Middle frontal gyrus (tissue), 1 donor: ENCODE data around the gene CLEC16A.
"Not testable (repeated sequence)": the region's sequence is repeated elsewhere in the genome, so short reads cannot be mapped to it uniquely, and the experiment has no call there.

Source experiments
- DNase-seq: peaks from one replicate; pipeline ENCODE4 v3.0.0-alpha.2; 2015; ENCODE audit warnings: low spot score; ENCODE audit errors: extremely low spot score

CLEC16A gene

DNA sequence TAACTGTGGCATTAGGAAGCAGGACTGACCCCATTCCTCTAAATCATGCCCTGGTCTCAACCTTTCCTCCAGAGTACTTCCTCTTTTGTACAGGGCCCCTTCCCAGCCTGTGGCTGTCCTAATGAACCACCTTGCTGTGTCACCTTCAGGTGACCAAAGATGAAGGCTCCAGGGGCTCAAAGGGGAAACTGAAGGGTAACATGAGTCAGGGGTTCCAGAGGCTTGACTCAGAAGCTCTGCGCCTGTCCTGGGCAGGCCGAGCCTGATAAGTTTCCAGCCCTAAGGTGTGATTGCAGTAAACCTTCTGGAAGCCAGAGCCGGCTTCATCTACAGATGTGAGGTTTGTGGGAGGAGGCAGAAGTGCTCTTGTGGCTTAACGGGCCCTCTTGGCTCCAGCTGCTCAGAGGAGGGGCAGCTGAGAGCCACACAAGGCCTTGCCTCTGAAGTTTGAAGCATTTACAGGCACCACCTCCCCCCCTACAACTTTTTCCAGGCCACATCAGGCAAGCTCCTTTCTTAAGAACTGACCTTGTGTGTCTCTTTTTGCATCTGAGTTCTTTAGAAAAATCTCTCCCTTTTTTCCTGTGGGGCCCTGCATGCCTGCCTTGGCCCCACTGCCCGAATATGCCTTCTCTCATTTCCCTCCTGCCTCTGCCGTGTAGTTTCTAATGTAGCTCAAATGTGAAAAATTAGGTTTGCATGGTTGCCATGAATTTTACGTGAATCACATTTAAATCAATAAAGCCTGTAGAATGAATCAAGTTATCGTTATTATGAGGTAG is 149.9 kb downstream of the CLEC16A start:
- DNase-seq, result no peak

DNA sequence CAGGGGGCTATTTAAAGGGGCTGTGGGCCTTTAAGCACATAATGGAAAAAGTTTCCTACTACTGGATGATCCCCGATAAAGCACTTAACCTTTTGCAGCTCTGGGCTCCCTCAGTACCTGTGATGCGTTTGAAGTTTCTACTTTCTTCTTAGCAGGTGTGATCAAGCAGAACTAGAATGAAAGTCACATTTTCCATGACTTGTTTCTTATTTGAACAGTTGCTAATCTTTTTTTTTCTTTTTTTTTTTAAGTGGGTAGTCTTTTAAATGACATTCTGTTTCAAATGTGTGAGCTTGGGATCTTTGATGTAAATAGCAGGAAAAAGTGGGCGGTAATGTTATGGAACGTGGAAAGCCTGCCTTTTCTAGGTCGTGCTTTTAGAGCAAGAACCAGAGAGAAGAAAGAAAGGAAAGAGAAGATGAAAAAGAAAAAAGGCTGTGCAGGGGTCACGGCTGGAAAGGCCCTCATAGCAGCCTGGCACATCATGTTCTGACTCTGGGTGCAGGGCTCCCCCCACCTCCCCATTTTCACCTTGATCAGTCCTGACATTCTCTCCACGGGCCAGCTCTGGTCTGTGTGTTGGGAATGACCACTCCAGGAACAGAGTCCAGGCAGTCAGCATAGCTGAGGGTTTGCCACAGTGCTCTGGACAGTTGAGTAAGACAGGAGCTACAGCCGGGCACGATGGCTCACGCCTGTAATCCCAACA is 150.6 kb downstream of the CLEC16A start:
- DNase-seq, result no peak

DNA sequence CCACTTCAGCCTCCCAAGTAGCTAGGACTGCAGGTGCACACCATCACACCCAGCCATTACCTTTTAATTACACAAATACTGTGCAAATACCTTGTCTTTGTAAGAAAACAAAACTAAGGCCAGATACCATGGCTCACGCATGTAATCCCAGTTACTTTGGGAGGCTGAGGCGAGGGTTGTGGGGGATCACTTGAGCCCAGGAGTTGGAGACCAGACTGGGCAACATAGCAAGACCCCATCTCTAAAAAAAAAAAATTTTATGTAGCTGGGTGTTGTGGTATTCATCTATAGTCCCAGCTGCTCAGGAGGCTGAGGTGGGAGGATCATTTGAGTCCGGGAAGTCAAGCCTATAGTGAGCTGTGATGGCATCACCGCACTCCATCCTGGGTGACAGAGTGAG is 151.6 kb downstream of the CLEC16A start:
- no peak for DNase-seq

DNA sequence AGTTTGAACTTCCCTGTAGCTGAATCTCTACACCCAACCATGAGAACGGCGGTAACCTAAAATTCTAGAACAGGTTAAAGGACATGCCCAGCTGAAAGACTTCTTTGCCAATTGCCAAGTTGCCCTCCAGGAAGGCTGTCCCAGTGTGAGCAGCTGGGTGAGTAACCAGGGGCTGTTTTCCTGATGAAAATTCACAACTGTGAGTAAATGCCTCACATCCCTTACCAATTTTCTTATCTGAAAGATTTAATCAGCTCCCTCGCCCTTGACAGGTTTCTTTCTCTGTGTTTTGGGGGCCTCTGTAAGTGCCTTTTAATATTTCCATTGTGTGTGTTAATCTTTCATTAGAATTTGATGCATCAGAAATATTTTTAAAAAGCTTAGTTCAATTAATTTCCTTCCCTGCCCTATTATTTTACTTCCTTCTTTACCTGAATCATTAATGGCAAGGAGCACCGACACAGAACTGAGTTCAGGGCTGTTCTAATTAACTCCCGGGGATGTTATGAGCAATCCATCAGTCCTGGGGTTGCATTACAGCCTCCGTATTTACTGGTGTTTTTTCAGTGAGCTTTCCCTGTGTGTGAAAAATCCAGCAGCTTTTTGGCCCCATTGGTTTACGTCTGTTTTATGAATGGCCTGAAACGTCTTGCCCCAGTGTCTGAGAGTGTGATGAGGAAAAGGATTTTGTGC is 152.9 kb downstream of the CLEC16A start:
- DNase-seq, result no peak

DNA sequence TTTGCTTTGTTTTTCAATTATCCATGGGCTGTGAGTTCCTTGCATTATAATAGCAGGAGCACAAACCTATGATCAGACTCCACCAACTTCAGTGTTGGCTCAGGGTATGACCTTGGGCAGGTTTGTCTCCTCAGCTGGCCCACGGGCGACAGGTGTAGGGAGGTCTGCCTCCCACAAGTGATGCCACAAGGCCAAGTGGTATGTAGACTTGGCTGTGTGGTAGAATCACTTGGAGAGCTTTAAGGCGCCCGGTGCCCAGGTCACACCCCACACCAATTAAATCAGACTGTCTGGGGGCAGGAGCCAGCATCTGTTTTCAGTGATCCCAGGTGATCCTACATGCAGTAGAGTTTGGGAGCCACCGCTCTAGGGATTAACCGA is 153.4 kb downstream of the CLEC16A start:
- no peak for DNase-seq

DNA sequence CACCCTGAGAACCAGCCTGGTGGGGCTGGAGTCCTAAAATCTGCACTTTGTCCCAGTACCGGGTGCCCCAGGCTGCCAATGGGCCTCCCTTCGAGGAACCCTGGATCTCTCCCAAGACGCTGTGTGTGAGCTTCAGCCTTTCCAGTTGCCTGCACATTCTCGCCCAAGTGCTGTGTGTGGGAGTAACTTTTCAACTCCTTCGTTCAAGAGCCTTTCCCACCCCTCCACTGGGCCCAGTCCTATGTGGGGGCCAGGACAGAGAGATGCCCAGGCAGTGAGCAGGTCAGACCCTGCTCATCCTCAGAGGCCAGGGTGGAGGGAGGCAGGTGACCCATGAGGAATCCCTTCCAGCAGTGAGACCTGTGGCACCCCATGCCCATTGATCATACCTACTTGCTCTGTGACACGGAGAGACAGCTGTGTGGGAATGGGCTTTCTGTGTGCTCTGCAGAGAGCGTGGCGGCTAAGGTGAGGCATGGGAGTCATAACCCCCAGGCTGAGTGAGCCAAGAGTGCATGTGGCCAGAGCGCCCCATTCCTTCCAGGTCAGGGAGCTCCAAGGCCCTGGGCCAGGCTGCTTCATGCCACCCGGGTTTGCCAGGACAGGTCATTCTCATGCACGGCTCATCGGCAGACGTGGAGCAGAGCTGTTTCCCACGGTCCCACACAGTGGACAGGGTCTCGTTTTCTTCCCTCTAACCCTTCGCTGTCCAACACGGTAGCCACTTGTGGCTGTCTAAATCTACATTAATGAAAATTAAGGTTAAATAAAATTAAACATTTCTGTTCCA is 154.4 kb downstream of the CLEC16A start:
- no peak for DNase-seq

DNA sequence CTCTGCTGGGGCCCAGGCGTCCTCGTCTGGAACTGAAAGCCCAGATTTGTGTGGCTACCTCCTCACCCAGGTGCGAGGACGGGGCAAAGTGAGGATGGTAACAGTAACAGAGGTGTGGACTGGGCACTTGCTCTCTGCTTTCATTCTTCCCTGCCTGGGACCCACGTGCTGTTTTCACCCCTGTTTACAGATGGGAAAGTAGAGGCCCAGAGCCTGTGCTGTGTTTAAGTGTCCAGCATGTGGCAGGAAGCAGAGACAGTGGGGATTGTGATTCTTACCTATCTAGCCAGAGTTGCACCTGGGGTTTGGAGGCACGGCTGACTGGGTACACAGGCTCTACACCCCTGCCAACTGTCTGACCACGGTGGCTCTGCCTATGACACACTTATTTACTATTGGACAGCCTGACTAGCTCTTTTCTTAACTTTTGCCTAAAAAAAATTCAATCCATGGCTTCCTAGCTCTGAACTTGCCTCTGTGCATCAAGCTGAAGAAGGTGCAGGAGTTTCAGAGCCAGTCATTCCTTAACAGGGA is 155.4 kb downstream of the CLEC16A start:
- no peak for DNase-seq

- no peak for DNase-seq
Observed at GRCh38 chr16:11100239-11100750, 155.9 kb downstream of the CLEC16A start.

DNA sequence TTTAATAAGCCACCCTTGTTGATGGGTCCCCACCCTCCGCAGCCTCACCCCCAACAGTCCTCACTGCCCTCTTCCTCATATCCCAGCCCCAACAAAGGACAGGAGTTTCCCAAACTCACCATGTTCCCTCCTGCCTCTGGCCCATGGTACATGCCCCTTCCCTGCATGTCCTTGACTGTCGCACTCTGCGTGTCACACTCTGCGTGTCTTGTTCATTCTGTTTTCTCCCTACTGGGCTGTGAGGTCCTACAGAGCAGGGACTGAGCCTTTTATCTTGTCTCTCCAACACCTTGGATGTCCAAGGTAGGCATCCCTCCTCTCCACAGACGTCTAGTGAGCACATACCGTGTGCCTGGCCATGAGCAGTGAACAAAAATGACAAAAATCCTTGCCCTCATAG is 156.9 kb downstream of the CLEC16A start:
- DNase-seq, result no peak

GRCh38 chr16:11101695-11102522 is 157.5 kb downstream of the CLEC16A start:
- no peak for DNase-seq

GRCh38 chr16:11102523-11102898 is 158.1 kb downstream of the CLEC16A start:
- DNase-seq, result no peak

DNA sequence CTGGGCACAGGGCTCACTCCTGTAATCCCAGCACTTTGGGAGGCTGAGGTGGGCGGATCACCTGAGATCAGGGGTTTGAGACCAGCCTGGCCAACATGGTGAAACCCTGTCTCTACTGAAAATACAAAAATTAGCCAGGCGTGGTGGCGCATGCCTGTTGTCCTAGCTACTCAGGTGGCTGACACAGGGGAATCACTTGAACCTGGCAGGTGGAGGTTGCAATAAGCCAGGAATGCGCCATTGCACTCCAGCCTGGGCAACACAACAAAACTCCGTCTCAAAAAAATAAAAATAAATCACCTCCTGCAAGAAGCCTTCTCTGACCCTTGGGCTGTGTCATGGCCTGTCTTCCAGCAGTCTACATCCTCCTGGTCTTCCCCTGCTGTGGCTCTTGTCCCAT is 158.9 kb downstream of the CLEC16A start:
- not testable (repeated sequence) for DNase-seq

DNA sequence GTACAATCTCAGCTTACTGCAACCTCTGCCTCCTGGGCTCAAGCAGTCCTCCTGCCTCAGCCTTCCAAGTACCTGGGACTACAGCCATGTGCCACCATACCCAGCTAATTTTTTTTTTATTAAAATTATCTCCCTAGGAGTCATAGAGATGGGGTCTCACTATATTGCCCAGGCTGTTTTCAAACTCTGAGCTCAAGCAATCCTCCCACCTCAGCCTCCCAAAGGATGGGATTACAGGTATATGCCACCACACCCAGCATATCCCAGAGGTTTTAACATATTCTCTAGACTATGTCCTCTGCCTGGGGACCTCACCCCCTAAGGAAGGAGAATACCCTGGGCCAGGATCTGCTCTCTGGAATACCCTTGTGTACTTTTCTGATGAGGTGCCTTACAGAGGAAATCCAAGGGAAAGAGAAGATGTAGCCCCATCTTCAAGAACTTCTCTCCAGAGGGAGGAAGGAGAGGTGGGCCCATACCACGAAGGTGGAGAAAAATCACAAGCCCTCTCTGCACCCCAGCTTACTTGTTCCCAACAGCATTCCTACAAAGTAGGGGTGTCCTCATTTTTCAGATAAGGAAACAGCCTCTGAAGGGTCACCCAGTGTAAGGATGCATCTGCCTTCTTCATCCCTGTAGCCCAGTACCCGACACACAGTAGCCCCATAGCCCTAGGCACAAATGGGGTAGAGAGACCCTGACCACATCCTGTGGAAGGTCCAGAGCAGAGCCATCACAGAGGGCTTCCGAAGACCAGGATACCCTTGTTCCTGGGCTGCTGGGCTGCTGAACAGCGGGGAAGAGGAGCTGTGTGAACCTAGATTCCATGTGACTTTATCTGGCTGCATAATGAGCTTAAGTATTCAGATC is 160.0 kb downstream of the CLEC16A start:
- DNase-seq, result no peak

DNA sequence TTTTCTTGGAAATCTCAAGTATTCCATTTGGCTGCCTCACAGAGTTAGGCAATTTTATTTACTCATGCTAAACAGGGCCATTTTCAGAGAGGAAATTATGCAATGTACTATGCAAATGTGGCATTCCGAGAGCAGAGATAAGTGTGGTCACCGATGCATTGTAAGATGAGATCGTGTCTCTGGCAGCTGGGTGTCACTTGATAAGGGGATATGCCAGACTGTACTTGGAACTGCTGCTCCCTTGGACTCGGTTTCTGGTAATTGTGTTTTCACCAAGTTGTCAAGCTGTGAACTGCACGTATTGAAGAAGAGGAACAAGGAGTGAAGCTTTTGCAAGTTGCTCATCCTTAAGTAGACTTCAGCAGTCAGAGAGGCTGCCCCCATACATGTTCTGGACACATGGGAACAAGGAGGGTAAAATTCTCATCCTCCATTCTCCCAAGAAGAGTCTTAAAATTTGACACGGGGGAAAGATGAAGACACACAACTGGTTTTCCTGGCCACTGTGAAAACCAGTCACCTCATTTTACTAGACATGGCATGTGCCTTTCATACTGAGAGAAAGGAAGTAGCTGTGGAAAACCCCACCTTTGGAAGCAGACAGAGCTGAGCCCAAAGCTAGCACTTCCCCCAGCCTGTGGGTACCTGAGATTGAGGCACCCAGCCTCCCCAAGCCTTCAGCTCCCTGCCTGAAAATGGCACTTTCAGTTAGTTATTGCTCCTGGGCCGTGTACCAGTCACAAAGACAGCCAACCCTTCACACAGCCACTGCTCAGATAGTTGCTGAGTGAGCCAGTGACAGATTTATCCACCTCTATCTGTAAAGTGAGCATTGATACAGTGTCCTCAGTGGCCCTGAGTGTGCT is 160.9 kb downstream of the CLEC16A start:
- DNase-seq, result peak; percentile 34

- no peak for DNase-seq
Observed at GRCh38 chr16:11106726-11107125, 162.4 kb downstream of the CLEC16A start.

GRCh38 chr16:11107780-11108465 is 163.6 kb downstream of the CLEC16A start:
- DNase-seq, result no peak

DNA sequence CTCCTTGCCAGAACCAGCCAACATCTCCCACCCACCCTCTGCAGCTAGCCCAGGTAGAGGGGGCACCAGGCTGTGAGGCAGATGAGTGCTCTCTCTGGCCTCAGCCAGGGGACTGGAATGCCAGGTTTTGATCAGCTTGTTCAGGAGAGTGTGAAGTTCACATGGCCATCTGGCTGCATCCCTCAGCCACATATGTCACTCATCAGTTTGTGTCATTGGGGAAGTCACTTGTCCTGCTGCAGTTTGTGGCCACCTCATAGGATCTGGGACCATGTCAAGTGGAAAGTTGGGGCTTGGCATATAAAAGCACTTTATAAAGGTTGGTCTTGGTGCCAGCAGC is 164.1 kb downstream of the CLEC16A start:
- no peak for DNase-seq

- no peak for DNase-seq
Observed at GRCh38 chr16:11109566-11109965, 165.2 kb downstream of the CLEC16A start.
